GM19468 (cell line): ENCODE measurements around the gene SCIN.
"Not testable (repeated sequence)": the region's sequence is repeated elsewhere in the genome, so short reads cannot be mapped to it uniquely, and the experiment has no call there.

ENCODE experiments used
- ATAC-seq: cut with Tn5 transposase; IDR thresholded peaks from one replicate; pipeline ENCODE4 v1.9.1; 2021; ENCODE audit warnings: mild to moderate bottlenecking, moderate library complexity, moderate number of reproducible peaks; ENCODE audit not compliant: unreplicated experiment; ENCODE audit errors: extremely low read depth

The SCIN gene

GRCh38 chr7:12643644-12644043, 73.1 kb downstream of the SCIN start:
- ATAC-seq, result no peak

- not testable (repeated sequence) for ATAC-seq
Observed at GRCh38 chr7:12645212-12645611, 74.7 kb downstream of the SCIN start.

- ATAC-seq, result no peak
Observed at GRCh38 chr7:12646139-12646538, 75.6 kb downstream of the SCIN start.

- ATAC-seq, result no peak
Observed at GRCh38 chr7:12647364-12648219, 77.1 kb downstream of the SCIN start.

GRCh38 chr7:12648704-12649261, 78.3 kb downstream of the SCIN start:
- no peak for ATAC-seq

DNA sequence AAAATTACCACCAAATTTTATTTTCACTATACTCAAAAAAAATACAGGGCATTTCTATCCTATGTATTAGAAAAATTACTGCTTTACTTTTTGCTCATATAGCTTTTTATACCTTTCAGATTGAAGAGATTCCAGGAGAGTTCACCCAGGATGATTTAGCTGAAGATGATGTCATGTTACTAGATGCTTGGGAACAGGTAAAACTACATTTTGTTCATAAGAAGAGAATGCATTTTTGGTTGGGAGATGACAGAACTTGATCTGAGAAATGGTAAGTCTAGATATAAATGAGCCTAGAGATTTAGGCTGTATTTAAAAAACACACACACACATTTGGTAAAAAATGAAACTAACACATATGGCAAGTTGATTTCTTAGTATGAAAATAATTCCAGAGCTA, 78.8 kb downstream of the SCIN start:
- no peak for ATAC-seq

DNA sequence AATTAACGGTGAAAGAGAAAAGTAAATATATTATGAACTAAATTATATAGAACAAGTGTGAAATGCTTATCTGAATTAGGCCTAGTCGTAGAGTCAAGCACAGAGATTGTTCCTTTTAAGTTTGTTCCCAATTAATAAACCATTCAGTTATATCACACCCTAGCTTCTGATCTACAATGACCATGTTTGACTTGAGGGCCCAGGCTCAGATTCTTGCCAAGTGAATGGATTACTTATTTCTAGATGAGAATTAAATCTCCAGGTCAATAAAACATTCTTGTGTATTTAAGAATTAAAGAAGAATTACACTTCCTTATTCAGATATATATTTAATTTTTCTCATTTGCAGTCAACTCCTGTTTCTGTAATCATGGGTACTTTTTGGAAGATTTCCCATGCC, 79.6 kb downstream of the SCIN start:
- no peak for ATAC-seq

DNA sequence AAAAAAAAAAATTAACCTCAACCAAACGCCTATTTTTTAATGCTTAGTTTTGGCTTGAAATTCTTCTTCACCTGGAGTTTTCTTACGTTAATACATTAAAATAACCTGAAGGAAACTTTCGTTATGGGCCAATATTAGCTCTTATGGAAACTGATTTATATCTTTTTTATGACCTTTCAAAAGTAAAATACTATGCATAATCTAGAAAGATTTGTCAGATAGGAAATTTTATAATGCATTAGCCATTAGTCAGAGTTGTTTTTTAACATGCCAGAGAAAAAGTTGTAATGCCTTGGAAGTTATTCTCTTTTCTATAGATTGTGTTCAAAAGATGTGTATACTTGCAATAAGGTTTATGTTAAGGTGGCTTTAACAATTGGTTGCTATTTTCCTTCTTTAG, 82.6 kb downstream of the SCIN start:
- ATAC-seq, result no peak

- ATAC-seq, result no peak
Observed at GRCh38 chr7:12653518-12653917, 83.0 kb downstream of the SCIN start.

DNA sequence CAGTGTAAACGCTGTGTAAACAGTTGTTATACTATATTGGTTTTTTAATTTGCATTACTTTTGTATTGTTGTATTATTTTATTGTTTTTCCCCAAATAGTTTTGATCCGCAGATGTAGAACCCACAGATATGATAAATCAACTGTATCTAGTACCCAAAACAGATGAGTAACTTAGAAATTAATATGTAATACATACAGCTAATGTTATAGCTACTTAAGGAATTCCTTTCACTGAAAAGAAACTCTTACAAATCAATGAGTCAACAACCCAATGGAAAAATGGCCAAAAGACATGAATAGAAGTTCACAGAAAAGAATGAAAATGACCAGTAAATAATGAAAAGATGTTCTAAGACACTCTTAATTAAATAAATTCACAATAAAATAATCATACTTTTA, 84.6 kb downstream of the SCIN start:
- no peak for ATAC-seq

- not testable (repeated sequence) for ATAC-seq
Observed at GRCh38 chr7:12660423-12660822, 89.9 kb downstream of the SCIN start.

DNA sequence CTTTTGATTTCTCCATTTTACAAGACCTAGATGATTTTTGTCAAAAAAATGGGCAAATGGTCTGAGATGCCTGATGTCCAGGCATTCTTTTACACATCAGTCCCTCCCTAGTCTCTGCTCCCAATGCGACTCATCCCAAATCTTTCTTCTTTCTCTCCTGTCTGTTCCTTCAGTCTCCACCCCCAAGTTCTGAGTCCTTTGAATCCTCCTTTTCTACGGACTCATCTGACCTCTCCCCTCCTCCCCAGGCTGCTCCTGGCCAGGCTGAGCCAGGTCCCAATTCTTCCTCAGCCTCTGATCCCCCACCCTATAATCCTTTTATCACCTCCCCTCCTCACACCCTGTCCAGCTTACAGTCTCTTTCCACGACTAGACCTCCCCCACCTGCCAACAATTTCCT, 90.5 kb downstream of the SCIN start:
- ATAC-seq, result not testable (repeated sequence)

DNA sequence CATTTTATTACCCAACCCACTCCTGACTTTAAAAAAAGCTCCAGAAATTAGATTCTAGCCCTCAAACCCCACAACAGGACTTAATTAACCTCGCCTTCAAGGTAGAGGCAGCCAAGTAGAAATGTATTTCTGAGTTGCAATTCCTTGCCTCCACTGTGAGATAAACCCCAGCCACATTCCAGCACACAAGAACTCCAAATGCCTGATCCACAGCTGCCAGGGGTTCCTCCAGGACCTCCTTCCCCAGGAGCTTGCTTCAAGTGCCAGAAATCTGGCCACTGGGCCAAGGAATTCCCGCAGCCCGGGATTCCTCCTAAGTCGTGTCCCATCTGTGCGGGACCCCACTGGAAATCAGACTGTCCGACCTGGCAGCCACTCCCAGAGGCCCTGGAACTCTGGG, 91.1 kb downstream of the SCIN start:
- ATAC-seq, result no peak

- ATAC-seq, result no peak
Observed at GRCh38 chr7:12670000-12670729, 99.6 kb downstream of the SCIN start.

- no peak for ATAC-seq
Observed at GRCh38 chr7:12670743-12671520, 100.4 kb downstream of the SCIN start.

GRCh38 chr7:12673436-12673835, 102.9 kb downstream of the SCIN start:
- ATAC-seq, result not testable (repeated sequence)

- ATAC-seq, result no peak
Observed at GRCh38 chr7:12674053-12674452, 103.5 kb downstream of the SCIN start.

DNA sequence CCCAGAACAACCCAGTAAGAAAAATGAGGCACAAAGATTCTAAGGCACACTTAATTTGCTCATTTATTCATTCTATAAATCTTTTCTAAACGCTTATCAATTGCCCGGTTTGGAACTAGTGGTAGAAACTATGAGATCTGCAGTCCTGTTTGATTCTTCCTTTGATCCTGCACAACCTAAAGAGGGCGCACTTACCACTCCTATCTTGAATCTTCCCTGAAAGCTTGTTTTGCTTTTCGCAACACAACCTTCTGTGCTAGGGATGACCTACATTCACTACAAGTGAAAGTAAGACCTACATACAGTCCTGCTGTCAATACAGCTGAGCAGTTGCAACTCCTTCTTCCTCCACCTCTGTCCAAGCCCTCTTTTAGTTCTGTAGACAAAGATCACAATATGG, 104.3 kb downstream of the SCIN start:
- ATAC-seq, result no peak

DNA sequence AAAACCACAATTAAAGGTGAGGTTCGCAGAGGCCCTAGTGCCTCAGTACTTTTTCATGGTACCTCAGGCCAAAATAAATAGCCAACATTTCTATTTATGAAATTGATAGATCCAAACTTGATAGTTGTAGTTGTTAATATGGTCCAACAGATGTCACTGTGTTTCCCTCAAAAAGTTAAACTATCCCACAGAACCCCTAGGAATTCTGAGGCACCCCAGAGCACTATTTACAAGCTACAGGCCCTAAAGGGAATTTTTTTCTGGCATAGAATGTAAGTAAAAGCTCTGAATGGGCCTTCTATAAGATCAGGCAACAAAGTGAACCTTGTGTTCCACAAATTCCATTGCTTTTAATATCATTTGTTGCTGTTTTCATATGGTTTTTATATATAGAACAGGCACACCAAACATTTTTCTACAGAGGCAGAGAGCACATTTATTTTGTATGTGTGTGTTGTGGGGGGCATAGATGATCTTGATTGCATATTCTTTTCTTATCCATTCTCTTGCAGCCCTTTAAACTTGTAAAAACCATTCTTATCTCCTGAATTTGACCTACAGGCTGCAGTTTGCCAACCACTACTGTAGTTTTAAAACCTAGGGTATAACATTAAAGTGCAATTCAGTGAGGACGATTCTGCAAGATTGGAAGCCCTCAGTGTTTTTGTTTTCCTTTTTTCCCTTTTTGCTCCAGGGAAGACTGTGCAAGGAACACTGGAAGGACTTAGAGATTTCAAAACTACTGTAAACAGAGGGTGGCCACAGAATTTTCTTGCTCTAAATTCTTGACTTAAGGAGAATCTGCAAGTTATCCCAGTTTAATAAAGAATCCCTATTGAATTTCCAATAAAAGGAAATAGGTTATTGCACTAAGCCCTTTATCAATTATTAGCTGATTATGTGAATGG, 113.4 kb downstream of the SCIN start:
- ATAC-seq, result no peak
